HG03064 (cell line): ENCODE measurements around the gene EIF2D.
"Not testable (repeated sequence)": the region's sequence is repeated elsewhere in the genome, so short reads cannot be mapped to it uniquely, and the experiment has no call there.

ENCODE experiments used
- ATAC-seq: cut with Tn5 transposase; IDR thresholded peaks from one replicate; pipeline ENCODE4 v1.9.1; 2021; ENCODE audit warnings: low read depth; ENCODE audit not compliant: unreplicated experiment

Gene EIF2D, protein sequence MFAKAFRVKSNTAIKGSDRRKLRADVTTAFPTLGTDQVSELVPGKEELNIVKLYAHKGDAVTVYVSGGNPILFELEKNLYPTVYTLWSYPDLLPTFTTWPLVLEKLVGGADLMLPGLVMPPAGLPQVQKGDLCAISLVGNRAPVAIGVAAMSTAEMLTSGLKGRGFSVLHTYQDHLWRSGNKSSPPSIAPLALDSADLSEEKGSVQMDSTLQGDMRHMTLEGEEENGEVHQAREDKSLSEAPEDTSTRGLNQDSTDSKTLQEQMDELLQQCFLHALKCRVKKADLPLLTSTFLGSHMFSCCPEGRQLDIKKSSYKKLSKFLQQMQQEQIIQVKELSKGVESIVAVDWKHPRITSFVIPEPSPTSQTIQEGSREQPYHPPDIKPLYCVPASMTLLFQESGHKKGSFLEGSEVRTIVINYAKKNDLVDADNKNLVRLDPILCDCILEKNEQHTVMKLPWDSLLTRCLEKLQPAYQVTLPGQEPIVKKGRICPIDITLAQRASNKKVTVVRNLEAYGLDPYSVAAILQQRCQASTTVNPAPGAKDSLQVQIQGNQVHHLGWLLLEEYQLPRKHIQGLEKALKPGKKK

DNA sequence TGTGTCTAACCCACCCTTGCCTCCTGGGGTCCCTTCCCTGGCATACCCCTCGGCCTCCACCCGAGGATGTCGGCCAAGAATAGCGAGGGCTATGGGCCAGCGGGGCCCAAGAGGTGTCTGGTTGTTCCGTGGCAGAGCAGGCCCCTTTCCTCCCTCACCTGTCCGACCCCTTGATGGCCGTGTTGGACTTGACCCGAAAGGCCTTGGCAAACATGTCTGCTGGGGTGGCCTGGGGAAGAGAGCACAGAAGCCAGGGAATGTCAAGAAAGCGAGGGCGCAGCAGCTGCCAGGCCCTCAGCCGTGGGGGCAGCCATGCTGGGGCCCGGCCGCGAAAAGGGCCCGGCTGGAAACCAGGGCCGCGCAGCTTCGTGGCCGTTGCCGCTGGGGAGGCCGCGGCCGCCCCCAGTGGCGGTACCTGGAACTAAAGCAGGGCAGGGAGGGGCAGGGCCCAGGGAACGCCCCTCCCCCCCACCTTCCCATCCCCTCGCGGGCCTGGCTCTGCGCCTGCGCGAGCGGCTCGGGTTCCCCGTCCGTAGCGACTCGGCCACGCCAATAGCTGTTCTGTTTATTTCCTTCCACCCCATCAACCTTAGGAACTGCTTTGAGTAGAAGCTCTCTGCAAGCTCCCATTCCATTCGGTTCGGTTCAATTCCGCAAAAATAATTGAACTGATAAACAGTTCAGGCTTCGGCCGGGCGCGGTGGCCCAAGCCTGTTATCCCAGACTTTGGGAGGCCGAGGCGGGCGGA is at the start of gene EIF2D:
Gene EIF2D, minus strand, starts transcription at position 337 of the 748 bp plus-strand sequence. Its CDS starts 123 bp downstream, at position 214.
- ATAC-seq = peak; percentile 81

DNA sequence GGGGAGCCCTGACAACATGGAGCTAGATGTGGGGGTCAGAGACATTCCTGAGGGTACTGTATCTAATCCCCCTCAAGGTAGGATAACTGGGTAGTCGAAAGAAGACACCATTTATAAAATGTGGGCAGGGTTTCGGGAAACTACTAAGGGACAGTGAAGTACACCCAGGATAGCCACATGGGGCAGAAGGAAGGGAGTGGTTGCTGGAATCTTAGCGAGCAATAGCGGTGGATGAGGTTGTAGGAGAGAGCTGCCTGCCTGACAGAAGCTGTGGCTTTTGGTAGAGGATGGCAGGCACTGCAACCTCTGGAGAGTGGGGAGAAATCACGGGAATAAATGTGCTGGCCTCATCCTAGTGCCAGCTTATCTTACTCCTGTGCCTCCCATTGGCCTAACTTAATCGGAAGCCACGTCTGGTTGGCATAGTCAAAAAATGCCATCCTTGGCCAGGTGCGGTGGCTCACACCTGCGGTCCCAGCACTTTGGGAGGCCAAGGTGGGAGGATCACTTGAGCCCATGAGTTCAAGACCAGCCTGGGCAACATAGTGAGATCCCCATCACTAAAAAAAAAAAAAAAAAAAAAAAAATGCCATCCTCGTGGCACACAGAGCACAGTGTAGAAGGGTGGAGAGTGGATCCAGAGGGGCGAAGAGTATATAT is 49.0 kb upstream of the EIF2D start:
- ATAC-seq = no peak

DNA sequence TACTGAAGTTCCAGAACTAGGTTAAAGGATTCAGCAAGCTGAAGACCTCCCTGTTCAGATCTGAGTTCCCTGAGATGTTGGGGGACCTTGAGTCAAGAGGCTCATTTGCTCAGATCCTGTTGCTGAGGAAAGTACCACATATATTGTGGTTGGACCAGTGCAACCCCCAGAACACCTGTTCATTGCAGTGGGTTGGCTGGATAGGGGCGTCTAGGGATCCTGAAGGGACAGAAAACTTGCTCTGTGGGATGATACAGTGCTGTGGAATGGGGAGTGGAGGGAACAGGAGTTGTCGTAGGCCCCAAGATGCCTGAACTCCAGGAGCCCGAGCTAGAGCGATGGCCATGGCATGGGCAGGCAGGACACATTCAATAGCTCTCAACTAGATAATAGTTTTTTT is 47.9 kb upstream of the EIF2D start:
- no peak for ATAC-seq

DNA sequence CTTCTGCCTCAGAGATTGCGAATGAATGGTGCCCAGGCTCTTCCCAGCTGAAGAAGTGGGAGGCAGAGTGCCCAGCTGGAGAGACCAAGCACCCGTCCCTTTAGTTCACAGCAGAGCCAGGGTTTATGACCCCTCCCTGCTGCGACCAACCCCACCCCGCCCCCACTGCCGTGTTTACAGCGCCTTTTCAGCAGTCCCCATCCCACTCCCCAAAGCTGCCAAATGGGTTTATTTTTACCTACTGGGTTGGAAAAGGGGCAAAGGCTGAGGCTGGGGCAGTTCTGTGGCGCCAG is 46.7 kb upstream of the EIF2D start:
- ATAC-seq = no peak

DNA sequence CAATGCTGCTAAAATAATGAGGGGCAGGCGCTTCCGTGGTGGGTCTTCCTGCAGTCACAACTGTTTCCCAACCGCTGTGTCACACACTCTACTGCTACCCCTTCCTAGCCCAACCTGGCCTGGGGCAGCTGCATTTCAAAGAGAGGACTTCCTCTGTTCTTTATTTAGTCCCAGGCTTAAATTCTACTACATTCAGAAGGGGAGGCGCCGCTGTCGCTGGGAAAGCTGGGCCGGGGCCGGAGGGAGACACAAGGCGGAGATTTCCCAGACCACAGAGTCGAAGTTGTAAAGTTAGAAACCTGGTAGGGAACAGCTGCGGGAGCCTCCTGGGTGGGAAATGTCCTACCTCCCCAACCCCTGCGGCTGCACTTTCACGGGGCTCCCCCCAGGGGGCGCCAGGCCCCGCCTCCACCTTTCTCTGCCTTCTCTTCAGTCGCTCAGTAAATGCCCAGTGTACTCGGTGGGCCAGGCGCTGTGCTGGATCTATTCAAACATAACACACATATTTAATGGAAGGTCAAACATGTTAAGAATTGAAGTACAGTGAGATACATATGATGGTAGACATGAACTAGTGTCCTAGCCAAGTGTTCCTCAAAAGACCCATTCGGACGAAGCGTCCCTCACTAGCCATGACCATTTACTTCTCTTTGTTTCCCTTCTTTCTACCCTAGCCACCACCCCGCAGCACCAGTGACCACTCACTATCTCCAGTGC is 46.2 kb upstream of the EIF2D start:
- ATAC-seq = no peak

DNA sequence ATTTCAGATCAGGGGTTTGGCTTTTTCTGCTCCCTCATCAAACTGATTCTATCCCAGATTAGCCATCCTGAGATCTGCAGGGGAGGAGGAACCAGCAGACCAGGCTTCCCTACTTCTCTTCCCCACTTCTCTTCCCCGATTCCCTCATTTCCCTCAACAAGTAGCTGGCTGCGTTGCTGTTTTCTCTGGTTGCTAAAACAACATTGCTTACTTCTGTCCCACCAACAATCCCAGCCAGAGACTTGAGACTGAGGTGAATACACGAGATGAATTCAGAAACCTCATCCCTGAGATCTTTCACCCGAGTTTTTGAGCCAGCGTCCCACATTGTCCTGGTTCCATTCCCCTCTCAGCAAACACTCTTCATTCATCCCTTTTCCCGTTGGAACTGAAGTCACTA is 45.5 kb upstream of the EIF2D start:
- no peak for ATAC-seq

DNA sequence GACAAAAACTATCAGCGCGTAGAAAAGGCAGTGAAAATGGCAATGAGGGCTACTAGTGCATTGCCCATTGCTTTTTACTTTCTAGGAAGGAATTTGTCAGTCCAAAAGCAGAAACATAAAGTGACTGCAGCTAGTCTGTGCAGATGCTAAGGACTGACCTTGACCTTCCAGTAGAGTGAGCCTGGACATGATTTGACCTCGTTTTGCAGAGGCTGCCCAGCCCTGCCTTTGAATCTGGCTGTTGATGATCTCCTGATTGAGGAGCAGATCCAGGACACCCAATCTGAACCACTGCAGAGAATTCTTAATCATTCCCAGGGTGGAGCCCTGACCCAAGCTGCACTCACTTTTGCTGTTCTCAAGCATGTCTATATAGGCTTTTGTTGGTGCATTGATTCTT is 44.7 kb upstream of the EIF2D start:
- ATAC-seq = no peak

DNA sequence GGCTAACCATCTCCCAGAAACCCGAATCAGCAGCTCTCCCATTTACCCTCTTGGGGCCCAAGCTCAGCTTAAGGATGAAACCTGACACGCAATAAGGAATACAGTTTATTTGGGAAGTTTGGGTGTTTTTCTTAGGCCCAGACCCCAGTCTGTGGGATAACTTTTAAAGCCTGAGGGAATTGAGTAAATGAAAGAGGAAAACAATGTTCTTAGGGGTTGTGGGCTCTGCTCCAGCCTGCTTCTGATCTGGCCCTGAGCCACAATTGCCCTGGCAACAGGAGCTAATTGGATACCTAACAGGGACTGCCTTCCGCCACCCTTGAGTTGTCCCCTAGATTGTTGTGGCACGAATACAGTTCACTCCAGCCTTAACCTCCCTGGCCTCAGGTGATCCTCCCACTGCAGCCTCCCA is 43.2 kb upstream of the EIF2D start:
- no peak for ATAC-seq

DNA sequence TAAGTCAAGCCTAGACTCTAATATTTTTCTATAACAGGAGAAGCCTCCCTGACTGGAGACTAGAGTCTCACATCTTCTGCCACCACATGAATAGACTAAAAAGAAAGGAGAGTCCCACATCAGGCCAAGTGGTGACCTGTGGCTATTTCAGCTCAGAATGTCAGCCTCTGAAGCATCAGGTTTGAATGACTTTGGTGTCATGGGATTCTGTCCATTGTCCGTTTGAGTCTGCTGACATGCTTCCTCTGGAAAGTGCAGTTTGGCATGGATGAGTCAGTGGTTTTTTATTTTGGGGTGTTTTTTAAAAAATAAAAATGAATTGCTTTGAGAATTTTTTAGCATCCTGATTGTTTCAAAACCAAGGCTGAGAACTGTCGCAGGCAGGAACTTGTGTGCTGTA is 42.6 kb upstream of the EIF2D start:
- ATAC-seq = no peak

DNA sequence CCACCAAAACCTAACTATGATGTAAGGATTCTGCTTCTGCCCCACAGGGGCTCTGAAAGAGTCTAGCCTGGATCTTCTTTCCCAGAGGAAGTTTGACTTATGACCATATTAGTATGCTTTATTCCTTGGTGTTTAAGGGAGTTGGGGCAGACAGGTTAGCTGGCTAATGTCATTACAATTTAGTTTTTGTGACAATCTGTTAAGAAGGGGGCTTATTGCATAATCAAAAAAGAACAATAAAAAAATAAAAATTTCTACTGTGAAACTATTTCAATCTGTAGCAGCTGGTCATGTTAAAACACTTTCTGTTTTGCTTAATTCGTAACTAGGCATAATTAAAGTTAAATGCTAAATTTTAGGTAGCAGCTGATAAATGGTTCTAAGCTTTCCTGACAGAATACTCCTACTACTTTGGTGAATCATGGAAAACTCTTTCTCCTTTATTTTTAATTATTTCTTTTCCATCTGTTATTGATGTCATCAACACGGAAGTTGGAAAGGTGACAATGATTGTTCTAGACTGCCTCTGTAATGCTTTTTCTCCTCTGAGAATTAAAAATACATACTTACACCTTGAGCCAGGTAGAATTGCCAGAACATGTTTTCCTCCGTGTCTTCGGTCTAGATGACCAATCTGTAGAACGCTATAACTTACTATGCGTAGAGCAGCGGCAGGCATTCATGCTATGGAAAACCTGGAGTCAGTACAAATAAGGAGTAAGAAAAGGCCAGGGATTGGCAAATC is 41.6 kb upstream of the EIF2D start:
- no peak for ATAC-seq

DNA sequence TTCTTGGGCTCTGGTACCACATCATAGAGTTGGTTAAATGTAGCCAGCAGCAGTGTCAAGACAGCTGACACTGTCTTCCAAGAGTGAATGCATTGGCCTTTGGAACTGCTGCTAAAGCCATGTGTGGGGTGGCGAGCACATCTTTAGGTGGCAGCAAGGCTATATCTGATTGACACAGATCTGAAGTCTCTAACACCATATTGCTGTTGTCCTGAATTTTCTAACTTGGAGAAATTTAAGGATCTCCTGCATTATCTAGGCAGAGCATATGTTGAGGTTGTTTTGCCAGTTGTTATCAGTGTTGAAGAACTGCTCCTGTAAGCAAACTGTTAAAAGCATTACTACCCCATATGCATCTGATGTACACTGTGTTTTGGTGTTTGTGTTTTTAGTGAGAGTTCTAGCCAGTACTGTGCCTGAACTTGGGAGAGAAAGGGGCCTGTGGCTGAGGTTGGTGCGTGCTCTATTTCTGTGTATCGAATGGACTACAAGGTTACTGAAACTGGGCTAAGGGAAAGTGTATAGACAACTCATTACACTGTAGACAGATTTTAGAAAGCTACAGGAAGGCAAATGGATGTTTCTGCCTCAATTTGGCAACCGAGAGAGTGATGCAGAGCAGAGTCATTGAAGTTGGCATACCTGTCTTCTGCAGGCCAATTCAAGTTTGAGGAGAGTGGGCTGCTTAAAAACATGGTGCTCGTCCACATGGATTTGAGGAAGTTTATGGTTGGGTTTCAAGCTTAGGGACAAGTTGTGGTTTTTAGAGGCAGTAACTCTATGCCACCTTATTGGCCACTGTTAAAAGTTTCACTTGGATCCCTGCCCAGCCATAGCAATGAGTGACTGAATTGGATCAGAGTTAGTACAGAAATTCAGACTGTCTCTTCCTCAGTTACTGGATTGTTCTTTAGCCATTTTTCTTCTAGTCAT is 40.0 kb upstream of the EIF2D start:
- ATAC-seq = no peak

DNA sequence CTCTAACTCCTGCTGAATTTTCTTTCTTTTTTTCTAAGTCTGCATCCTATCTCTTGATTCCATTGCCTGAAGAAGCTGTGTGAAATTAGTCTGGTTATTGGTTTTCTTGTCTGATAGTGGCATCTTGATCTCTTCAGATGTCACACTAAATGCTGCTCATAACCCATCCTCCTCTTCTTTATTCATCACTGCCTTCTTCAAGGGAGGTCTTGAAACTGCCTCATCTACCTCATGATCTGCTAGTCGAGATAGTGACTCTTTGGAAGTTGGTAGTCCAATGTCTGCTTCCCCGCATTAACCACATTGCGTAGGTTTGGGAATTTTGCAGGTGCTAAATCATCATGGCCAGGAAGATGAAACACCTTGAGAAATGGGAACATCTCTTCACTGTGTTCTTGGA is 38.7 kb upstream of the EIF2D start:
- no peak for ATAC-seq

DNA sequence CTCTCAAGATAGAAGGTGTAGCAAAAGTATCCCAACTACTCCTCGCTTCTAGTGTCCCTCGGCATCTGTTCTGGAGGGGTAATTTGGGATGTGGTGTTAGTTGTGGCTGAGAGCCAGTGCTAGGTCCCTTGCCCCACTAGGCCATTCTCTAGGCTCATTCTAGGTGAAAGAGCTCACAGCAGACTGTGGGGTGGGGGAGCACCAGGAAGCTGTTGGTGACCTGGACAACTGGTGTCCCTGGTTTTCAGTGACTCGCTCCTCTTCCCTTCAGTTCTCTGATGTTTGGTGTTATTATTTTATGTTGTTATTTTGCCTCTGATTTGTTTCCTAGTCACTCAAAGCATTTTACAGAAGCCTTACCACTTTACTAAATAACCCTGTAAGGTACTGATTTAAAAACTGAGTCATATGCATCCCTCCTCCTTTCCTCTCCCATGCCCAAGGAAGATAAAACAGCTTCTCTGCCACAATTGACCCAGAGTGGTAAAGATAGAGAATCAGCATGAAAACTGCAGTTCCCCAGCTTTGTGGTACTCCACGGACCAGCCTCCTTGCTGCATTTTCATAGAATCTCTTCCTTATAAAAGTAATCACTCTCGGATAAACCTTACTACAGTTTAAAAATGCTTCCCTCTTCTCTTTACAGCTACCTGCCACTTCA is 37.1 kb upstream of the EIF2D start:
- no peak for ATAC-seq

DNA sequence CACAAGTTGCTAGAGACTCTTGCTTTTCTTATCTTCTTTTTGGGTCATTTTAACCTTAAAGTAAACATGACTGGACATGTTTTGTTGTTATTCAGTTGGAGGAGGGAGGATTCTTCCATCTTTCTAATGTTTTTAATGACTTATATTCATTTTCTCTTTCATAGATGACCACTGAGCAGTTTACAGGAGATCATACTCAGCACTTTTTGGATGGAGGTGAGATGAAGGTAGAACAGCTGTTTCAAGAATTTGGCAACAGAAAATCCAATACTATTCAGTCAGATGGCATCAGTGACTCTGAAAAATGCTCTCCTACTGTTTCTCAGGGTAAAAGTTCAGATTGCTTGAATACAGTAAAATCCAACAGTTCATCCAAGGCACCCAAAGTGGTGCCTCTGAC is 35.0 kb upstream of the EIF2D start:
- ATAC-seq = no peak

DNA sequence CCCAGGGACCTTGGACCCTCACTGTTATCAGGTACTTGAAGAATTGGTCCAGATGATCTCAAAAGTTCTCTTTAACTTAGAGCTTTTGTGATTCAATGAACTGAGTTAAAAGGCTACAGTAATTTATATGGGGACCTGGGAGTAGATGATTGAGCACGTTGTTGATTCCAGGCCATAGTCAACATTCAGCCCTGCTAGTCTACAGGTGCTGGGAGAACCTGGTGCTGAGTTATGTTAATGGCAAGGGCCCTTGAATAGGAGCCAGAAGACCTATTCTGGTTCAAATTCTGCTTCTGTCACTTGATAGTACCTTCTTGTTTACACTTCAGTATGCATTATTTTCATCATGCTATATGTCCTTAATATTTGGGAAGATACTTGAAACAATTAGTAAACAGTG is 34.2 kb upstream of the EIF2D start:
- no peak for ATAC-seq

DNA sequence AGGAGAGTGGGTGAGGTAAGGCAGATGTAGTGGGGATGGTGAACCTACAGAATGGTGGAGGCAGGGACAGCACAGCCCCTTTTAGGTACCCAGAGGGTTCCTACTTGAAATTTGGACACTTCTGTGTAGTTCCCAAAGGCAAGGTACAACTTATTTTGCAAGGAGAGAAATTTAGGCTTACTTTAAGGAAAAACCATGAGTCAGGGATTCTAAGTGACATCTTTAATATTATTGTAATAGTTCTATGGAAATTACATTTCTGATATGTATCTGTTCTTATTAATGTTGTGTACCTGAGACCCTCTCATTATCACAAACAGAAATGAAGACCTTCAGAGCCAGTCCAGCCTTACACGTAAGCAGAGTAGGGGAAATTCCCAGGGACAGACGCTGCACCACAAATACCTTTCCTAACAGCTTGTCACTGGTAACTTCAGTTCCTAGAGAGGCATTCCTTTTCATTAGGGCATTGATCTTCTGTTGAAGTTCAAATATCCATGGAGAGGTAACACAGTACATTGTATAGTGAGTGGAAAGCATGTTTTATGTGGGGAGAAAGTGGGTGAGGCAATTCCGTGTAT is 30.9 kb upstream of the EIF2D start:
- ATAC-seq = no peak

DNA sequence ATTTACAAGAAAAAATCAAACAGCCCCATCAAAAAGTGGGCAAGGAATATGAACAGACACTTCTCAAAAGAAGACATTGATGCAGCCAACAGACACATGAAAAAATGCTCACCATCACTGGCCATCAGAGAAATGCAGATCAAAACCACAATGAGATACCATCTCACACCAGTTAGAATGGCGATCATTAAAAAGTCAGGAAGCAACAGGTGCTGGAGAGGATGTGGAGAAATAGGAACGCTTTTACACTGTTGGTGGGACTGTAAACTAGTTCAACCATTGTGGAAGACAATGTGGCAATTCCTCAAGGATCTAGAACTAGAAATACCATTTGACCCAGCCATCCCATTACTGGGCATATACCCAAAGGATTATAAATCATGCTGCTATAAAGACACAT is 29.8 kb upstream of the EIF2D start:
- ATAC-seq = not testable (repeated sequence)

DNA sequence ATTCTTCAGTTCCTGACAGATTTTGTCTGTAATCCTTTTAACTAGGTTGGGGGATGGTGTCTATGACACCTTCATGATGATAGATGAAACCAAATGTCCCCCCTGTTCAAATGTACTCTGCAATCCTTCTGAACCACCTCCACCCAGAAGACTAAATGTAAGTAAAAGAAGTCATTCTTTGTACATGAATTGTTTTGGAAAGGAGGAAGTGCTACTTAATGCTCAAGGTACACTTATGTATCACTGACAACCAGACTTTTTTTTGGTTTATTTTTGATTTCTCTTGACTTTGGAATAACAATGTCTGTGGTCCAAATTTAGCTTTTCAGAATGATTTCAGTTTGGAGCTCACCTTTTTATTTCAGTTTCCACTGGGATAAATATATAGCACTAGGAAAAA is 25.3 kb upstream of the EIF2D start:
- ATAC-seq = no peak
